GM10248 (cell line): Measurements from ENCODE around the gene KLHL15.

Experiments used
- CTCF ChIA-PET: fragments of 300-600 bp; sonication (Branson Sonifier 250); formaldehyde crosslinking; extraction: SDS; loops from one replicate; lab custom pipeline; 2021; ENCODE audit warnings: antibody characterized with exemption; lab: Yijun Ruan, JAX
- POLR2A ChIA-PET: fragments of 350-650 bp; sonication (Branson Sonifier 250); formaldehyde crosslinking; extraction: SDS; loops from one replicate; lab custom pipeline; 2020; ENCODE audit warnings: antibody characterized with exemption; lab: Yijun Ruan, JAX
- DNase-seq: peaks from one replicate; pipeline ENCODE4 v3.0.0; 2012; ENCODE audit errors: extremely low spot score
- TF ChIP-seq, protein P1 (sequence below): IDR thresholded peaks from 2 replicates; pipeline ENCODE4 v1.5.1; 2012; ENCODE audit warnings: mild to moderate bottlenecking, low read depth; ENCODE audit errors: extremely low read depth, missing control alignments, control extremely low read depth

Gene KLHL15

DNA sequence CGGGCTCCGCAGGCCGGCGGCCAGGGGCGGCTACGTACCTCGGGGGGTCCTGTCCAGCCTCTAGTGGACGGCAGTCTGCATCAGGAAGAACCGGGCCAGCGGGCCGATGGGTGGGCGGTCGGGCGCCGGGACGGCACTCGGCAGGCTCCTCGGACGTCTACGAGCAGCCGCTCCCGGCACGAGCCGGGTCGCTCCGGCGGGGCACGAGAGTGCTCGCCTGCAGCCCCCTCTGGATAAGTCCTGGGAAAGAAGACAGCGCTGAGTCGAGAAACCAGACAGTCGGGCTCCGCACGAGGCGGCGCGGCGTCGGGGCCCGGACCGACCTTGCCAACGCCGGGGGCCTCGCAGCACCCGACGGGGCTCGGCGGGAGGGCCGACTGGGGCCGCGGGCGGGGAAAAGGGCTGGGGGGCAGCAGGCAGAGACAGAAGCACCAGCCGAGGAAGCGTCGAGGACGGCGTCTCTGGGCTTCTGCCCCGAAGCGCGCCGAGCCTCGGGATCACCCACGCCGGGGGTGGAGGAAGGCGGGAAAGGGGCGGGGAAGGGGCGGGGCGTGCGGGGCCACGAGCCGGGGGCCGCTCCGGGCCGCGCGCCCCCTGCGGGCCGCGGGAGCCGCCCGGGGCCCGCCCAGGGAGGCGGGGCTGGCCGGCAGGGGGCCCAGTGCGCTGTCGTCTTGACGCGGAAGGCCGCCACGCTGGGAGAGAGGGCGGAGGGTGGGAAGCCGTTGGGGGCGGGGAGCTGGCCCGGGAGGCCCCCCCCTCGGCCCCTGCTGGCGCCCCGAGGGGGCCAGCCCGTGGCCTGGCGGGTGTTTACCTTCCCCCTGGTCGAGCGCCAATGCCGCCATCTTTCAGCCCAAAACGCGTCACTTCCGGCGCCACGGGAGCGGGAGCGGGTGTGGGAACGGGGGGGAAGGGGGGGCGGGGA lies 1.9 kb downstream of the KLHL15 start:
- POLR2A ChIA-PET = interaction anchor here (0.7 to 1.7 kb wide), 5 partner anchors 10 to 1889 kb away, joined by 3 to 16 read pairs (median 4); partner anchors contain the start of genes APOO, CXorf58 and EIF2S3
- TF ChIP-seq, protein P1, sequence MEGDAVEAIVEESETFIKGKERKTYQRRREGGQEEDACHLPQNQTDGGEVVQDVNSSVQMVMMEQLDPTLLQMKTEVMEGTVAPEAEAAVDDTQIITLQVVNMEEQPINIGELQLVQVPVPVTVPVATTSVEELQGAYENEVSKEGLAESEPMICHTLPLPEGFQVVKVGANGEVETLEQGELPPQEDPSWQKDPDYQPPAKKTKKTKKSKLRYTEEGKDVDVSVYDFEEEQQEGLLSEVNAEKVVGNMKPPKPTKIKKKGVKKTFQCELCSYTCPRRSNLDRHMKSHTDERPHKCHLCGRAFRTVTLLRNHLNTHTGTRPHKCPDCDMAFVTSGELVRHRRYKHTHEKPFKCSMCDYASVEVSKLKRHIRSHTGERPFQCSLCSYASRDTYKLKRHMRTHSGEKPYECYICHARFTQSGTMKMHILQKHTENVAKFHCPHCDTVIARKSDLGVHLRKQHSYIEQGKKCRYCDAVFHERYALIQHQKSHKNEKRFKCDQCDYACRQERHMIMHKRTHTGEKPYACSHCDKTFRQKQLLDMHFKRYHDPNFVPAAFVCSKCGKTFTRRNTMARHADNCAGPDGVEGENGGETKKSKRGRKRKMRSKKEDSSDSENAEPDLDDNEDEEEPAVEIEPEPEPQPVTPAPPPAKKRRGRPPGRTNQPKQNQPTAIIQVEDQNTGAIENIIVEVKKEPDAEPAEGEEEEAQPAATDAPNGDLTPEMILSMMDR = peak; percentile 41
- CTCF ChIA-PET = interaction anchor here (0.8 to 3.3 kb wide), 5 partner anchors 8 to 217 kb away, joined by 3 to 16 read pairs (median 3); partner anchors contain the start of genes APOO, CXorf58 and EIF2S3
- peak; percentile 88 for DNase-seq

DNA sequence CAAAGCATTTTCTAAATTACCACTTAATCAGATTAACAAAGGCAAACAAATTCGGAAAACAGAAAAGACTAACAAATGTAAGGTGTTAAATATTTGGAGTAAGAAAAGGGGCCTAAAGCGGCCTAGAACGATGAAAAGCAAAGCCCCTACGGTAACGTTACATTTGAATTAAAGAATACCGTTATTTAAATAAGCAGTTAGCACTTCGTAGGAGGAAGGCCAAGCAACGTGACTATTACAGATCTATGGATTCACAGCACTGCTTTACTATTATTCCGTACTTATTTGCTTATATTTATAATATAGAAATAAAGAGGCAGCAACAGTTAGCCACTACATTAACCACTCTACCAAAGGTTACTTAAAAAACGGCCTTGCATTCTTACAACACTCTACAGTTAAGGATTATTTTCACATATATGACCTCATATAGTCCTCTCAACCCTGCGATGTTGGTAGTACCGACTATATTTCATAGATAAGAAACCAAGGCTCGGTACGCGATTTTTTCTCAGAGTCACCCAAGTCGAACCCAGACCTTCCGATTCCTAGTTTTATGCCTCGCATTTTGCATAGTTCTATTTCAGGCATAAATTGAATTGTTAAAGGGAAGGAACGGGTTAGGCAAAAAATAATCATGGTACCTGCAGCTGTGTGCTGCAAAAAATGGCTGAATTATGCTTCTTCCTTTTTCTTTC lies 2.9 kb downstream of the KLHL15 start:
- DNase-seq = no peak
- CTCF ChIA-PET = no interaction called here
- POLR2A ChIA-PET = no interaction called here
- TF ChIP-seq, protein P1 = no peak

DNA sequence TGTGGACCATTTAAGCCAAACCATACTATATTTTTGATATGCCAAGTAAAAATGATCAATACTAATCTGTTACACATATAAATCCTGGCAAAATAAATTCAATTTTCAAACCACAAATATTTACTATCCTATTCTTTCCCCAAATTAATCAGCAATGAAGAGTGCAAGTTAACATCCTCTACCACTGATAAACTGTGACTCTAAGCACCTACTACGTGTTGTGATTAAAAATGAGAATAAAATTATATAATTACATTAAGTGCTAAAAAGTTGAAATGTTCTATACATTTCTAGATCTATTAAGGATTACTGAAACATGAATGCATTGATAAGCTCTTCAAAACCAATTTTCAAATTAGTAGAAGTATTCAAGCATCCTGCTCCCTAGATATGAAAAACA lies 3.4 kb downstream of the KLHL15 start:
- DNase-seq = no peak
- CTCF ChIA-PET = no interaction called here
- TF ChIP-seq, protein P1 = no peak
- POLR2A ChIA-PET = no interaction called here

DNA sequence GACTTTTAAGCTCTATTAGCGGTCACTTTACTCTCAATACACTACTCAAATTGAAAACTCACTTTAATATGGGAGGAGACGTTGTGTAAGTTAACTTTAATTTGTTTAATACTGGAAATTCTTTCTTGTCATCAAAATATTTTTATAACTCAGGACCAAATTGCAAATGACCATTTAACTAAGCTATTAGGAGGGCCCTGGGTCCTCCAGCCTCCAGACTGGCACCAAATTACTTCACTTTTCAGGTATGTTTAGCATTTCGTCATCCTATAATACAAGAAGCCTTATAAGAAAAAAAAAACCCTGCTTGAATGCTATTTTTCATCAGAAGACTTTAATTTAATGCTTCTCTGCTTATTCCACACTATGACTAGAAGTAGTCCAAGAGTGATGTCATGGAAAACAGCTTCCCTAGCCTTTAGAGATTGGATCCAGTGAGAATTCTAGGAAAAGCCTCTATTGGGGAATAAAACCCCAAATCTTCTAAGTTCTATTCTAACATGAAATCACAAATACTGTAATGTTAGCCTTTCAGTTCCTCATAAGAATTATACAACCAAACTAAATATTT lies 6.6 kb downstream of the KLHL15 start:
- ChIA-PET POLR2A (no interaction called here), CTCF (interaction anchor here (1.5 to 1.9 kb wide), 2 partner anchors 34 to 112 kb away, joined by 3 to 9 read pairs; partner anchors contain the start of gene EIF2S3)

DNA sequence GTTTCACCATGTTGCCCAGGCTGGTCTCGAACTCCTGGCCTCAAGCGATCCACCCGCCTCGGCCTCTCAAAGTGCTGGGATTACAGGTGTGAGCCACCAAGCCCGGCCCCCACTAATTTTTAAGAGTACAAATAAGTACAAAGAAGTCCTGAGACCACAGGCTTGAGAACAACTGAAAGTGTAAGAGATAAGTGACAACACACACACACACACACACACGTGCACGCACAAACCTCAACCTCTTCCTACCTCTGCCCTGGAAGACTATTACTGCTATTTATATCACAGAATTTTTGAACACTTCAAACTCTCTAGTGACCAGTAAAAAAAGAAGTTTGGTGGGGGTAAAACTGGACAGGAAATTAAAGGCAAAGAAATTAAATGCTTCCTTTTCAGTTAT lies 7.5 kb downstream of the KLHL15 start:
- DNase-seq = no peak
- TF ChIP-seq, protein P1 = no peak
- POLR2A ChIA-PET = no interaction called here
- CTCF ChIA-PET = interaction anchor here (1.5 kb wide), 1 partner anchor 111 kb away, joined by 3 read pairs; no protein-coding TSS in a partner anchor

More for the DNA sequence above, 6.6 kb downstream of the KLHL15 start:
- no peak for DNase-seq
- TF ChIP-seq, protein P1 = no peak

DNA sequence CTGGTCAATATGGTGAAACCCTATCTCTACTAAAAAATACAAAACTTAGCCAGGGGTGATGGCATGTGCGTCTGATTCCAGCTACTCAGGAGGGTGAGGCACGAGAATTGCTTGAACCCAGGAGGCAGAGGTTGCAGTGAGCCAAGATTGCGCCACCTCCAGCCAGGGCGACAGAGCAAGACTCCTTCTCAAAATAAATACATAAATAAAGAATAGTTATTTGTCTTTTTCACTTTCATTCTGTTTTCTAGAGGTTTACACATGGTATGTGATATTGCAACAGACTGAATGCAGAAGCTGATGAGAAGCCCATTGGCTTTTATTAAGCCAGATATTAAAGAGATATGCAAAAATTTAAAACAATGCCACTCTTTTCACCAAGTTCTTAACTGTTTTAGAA lies 8.2 kb downstream of the KLHL15 start:
- no peak for DNase-seq
- TF ChIP-seq, protein P1 = no peak
- POLR2A ChIA-PET = no interaction called here
- CTCF ChIA-PET = interaction anchor here (1.5 kb wide), 1 partner anchor 35 kb away, joined by 3 read pairs; no protein-coding TSS in a partner anchor
